SKM-1 (cell line): ENCODE data around the gene MINPP1.
"Not testable (repeated sequence)": the region's sequence is repeated elsewhere in the genome, so short reads cannot be mapped to it uniquely, and the experiment has no call there.

Source experiments
- DNase-seq: peaks from one replicate; lab custom pipeline; 2025; ENCODE audit not compliant: unreplicated experiment; lab: John Stamatoyannopoulos, UW

MINPP1 gene, protein sequence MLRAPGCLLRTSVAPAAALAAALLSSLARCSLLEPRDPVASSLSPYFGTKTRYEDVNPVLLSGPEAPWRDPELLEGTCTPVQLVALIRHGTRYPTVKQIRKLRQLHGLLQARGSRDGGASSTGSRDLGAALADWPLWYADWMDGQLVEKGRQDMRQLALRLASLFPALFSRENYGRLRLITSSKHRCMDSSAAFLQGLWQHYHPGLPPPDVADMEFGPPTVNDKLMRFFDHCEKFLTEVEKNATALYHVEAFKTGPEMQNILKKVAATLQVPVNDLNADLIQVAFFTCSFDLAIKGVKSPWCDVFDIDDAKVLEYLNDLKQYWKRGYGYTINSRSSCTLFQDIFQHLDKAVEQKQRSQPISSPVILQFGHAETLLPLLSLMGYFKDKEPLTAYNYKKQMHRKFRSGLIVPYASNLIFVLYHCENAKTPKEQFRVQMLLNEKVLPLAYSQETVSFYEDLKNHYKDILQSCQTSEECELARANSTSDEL

DNA sequence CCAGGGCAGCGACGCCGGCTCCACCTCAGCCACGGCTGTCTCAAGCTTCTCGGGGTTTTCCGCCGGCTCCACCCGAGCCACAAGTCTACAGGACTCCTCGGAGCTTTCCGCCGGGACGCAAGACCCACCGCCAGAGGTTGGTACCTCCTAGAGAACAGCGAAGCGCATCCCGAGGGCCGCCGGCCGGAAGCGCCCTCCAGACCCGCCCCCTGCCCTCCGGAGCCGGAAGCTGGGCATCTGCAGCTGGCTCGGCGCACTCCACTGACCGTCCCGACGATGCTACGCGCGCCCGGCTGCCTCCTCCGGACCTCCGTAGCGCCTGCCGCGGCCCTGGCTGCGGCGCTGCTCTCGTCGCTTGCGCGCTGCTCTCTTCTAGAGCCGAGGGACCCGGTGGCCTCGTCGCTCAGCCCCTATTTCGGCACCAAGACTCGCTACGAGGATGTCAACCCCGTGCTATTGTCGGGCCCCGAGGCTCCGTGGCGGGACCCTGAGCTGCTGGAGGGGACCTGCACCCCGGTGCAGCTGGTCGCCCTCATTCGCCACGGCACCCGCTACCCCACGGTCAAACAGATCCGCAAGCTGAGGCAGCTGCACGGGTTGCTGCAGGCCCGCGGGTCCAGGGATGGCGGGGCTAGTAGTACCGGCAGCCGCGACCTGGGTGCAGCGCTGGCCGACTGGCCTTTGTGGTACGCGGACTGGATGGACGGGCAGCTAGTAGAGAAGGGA lies at the start of gene MINPP1:
MINPP1 (plus strand) TSS at position 254 of the 726 bp plus-strand sequence; CDS start at position 277, 23 bp downstream.
- DNase-seq: peak; percentile 54

DNA sequence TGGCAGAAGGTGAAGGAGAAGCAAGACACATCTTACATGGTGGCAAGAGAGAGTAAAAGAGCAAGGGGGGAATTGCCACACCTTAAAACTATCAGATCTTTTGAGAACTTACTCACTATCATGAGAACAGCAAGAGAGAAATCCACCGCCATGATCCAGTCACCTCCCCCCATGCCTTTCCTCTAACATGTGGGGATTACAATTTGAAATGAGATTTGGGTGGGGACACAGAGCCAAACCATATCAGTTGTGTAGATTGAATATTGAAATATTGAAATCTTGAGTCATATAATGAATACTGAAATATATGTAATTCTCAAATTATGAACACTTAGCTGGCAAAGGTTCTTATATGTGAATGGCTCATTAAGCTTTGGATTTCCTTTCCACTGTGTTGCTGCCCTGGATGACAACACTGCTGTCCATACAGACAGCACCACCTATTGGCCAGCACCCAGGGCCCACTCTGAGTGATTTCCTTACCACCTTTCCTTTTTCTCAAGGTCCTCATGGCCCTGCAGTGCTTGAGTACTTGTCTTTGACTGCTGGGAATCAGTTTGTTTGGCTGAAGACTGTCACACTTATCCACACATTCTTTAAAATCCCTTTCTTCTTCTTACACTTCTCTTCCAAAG lies 48.0 kb upstream of the MINPP1 start:
- DNase-seq: not testable (repeated sequence)

DNA sequence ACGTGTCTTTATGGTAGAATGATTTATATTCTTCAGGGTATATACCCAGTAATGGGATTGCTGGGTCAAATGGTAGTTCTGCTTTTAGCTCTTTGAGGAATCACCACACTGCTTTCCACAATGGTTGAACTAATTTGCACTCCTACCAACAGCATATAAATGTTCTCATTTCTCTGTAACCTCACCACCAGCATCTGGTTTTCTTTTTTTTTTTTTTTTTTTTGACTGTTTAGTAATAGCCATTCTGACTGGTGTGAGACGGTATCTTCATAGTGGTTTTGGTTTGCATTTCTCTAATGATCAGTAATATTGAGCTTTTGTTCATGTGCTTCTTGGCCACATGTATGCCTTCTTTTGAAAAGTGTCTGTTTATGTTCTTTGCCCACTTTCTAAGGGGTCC lies 42.9 kb upstream of the MINPP1 start:
- DNase-seq: not testable (repeated sequence)

DNA sequence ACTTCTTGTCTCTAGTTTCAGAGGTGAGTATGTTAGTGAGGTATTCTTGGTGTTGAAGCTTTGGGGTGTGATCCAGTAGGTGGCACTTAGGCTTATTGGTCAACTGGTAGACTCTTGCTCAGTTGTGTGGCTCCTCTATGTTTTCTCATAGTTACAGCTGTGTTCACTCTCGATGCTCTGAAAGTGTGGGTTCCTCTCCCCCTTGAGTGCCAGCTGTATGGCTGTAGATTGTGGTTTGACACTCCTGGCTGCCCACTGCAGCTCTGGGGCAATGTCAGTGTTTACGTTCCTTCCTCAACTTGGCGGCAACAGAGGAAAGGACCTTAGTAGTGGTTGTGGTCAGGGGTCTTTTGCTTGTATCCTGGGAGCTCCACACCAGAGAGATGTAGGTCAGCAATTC lies 37.8 kb upstream of the MINPP1 start:
- DNase-seq: not testable (repeated sequence)

DNA sequence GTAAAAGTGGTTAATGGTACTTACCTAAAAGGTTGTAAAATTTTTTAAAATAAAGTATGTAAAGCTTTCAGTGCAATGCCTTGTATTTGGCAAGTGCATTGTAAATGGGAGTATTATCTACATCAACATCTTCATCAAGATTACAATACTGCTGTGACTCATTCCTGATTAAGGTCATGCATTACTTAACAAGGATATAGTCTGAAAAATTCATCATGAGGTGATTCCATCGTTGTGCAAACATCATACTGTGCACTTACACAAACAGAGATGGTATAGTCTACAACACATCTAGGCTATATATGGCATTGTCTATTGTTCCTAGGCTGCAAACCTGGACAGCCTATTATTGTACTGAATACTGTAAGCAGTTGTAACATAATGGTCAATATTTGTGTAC lies 16.0 kb upstream of the MINPP1 start:
- DNase-seq: not testable (repeated sequence)

DNA sequence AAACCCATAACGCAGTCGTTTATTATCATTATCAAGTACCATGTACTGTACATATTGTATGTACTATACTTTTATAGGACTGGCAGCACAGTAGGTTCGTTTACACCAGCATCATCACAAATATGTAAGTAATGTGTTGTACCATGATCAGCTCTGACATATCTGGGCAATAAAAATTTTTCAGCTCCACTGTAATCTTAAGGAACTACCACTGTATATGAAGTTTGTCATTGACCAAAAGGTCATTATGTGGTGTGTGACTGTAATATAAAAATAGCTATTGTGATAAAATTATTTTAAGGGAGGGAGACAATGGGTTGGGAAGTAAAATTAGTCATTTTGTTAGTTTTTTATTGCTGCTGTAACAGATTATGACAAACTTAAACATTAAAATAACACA lies 14.4 kb upstream of the MINPP1 start:
- not testable (repeated sequence) for DNase-seq

GRCh38 chr10:87492450-87492849 lies 12.2 kb upstream of the MINPP1 start:
- not testable (repeated sequence) for DNase-seq

DNA sequence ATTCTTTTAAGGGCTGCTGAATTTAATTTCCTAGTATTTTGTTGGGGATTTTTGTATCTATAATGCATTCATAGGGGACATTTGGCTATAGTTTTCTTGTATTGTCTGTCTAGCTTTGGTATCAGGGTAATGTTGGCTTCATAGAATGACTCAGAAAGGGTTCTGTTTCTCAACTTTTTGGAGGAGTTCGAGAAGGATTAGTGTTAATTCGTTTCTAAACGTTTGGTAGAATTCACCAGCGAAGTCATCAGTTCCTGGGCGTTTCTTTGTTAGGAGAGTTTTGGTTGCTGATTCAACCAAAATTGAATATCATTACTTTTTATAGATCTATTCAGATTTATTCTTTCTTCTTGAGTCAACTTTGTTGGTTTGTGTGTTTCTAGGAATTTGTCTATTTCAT lies 9.2 kb upstream of the MINPP1 start:
- DNase-seq: not testable (repeated sequence)

- DNase-seq: not testable (repeated sequence)
Observed at GRCh38 chr10:87497386-87497785, 7.3 kb upstream of the MINPP1 start.

DNA sequence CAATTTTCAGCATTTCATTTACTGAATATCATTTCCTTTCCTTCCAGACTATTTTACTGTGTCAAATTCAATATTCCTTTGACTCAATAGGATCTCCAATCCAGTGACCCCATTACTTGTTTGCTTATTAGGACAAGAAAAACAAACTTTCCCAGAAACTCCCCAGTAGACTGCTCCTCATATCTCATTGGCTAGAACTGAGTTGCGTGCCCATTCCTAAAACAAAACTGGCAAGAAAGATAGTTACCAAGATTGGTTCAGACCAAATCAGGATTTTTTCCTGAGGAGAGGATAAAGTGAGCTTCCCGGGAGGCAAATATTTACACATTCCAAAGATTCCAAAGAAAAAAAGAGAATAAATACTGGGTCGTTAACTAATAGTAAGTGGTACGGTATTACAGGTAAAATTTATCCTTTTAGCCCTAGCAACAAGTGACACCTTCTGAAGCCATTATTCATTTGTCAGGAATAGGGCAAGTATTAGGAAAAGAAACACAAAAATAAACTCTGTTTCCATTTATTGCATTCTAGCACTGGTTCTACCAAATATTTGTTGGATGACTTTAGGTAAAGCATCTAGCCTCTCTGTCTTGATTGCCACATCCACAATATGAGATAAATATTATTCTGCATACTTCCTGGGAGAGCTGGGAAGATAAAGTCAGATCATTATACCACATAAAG lies 6.4 kb upstream of the MINPP1 start:
- not testable (repeated sequence) for DNase-seq

GRCh38 chr10:87500646-87501048 lies 4.0 kb upstream of the MINPP1 start:
- DNase-seq: no peak

DNA sequence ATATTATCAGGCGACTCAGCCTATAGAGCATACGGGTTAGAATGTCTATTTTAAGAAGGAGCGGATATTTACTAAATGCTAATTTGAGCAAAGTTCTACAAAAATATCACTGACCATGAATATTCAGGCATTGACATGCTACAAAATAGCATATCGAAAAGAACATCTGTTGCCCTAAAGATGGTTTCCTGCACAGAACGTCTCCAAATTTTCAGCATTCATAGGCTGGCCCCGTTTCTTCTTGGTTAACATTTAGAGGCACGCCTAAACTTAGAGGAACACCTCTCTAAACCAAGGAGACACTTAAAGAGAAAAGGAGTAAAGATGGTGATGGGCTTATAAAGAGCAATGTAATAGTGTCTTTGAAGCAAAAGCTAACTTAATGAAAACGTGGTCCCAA lies 1.3 kb upstream of the MINPP1 start:
- no peak for DNase-seq

- DNase-seq: no peak
Observed at GRCh38 chr10:87503886-87504285, 807 bp upstream of the MINPP1 start.

DNA sequence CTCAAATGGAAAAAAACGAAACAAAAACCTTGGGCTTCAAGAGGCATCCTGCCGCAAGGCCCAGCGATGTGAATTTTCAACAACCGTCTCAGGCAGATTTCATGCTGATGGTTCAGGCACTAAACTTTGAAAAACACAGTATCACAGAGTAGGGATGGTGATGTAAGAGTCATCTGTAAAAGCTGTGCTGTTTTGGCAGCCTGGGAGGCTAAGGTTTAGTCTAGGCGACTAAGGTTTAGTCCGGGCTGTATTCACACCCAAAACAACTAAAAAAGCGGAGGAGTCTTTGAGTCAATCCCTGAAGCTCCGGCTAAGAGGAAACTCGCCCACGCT lies 420 bp upstream of the MINPP1 start:
- no peak for DNase-seq

- DNase-seq: no peak
Observed at GRCh38 chr10:87505366-87506111, 846 bp downstream of the MINPP1 start.

GRCh38 chr10:87506956-87507355 lies 2.3 kb downstream of the MINPP1 start:
- DNase-seq: no peak

GRCh38 chr10:87507879-87508483 lies 3.3 kb downstream of the MINPP1 start:
- no peak for DNase-seq

GRCh38 chr10:87508837-87509236 lies 4.1 kb downstream of the MINPP1 start:
- DNase-seq: no peak

DNA sequence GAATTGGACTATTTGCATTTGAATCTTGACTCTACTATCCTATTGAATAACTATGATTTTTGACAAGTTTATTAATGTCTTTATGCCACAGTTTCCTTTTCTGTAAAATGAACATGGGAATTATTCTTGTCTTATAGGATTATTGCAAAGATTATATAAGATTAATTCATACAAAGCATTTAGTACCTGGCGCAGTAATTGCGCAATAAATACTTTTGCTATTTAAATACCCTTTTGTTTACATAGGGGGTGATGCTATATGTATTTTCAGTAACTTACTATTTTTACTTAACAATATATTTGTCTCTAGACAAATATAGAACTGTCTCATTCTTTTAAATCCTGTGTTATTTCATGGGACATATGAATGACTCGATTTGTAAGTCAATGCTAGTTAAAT lies 5.3 kb downstream of the MINPP1 start:
- no peak for DNase-seq

DNA sequence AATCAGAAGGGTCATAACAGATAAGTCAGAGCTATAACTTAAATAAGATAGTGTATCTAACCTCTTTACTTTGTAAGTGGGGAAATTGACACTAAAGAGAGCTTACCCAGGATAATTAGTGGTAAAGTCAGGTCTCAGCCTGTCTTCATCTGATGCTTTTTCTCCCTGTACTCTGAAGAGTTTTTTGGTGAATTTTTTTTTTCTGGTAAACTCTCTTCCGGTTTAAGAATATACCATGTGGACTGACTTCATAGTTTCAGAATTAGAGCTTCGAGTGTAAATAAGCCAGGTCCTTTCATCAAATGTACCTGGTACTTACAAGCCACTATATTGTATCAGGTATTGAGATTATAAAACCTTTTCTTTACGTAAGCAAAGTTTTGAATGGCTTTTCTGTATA lies 6.8 kb downstream of the MINPP1 start:
- DNase-seq: no peak
